NB4 (cell line): ENCODE data around the gene ALG1.

ENCODE experiments used
- MYC ChIP-seq: IDR thresholded peaks from 2 replicates; pipeline ENCODE4 v1.6.1; 2011; ENCODE audit warnings: low read depth, low read length
- POLR2A ChIP-seq: IDR thresholded peaks from 2 replicates; pipeline ENCODE4 v1.6.1; 2011; ENCODE audit warnings: mild to moderate bottlenecking; ENCODE audit not compliant: insufficient read length; ENCODE audit errors: extremely low read depth
- TF ChIP-seq, protein P1 (sequence below): IDR thresholded peaks from one replicate; pipeline ENCODE4 v1.5.1; 2012; ENCODE audit warnings: low read depth, low read length
- TF ChIP-seq, protein P2 (sequence below): IDR thresholded peaks from 2 replicates; pipeline ENCODE4 v1.6.1; 2011; ENCODE audit warnings: low read depth, low read length

DNA sequence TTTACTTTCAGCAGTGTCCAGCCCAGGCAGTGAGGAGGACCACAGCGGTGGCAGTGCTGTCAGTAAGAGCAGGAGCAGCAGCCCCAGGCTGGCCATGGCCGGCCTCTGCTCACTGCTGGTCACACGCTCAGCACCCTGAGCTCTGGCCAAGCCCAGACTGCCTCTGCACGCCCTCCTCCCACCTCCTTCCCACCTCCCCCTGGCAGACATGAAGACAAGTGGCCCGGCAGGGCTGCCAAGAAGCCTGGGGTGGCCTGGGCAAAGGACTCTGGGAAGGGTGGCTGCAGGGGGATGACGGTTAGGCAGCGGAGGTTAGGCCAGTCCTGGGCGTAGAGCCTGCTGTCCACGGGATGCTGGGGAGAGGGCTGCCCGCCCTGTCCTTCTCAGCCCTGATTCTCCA is 5.8 kb upstream of the ALG1 start, which contains the start of gene C16orf89:
- TF ChIP-seq, protein P1, sequence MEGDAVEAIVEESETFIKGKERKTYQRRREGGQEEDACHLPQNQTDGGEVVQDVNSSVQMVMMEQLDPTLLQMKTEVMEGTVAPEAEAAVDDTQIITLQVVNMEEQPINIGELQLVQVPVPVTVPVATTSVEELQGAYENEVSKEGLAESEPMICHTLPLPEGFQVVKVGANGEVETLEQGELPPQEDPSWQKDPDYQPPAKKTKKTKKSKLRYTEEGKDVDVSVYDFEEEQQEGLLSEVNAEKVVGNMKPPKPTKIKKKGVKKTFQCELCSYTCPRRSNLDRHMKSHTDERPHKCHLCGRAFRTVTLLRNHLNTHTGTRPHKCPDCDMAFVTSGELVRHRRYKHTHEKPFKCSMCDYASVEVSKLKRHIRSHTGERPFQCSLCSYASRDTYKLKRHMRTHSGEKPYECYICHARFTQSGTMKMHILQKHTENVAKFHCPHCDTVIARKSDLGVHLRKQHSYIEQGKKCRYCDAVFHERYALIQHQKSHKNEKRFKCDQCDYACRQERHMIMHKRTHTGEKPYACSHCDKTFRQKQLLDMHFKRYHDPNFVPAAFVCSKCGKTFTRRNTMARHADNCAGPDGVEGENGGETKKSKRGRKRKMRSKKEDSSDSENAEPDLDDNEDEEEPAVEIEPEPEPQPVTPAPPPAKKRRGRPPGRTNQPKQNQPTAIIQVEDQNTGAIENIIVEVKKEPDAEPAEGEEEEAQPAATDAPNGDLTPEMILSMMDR = no peak
- TF ChIP-seq POLR2A (no peak), MYC (no peak)
- TF ChIP-seq, protein P2, sequence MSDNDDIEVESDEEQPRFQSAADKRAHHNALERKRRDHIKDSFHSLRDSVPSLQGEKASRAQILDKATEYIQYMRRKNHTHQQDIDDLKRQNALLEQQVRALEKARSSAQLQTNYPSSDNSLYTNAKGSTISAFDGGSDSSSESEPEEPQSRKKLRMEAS = no peak
